Heart left ventricle (tissue), 13 donors: ENCODE measurements around the gene DIAPH2.

ENCODE experiments used
- POLR2A ChIP-seq, 2 donors: fragments of 450-650 bp; IDR thresholded peaks; one replicate each; pipeline ENCODE4 v1.6.1; 2017; ENCODE audit warnings: antibody characterized with exemption in 2 of 2, mild to moderate bottlenecking in 2 of 2, moderate library complexity in 2 of 2
- TF ChIP-seq, protein P1 (sequence below), 12 donors: fragments of 200-600 bp; sonication (generic) in 4 of 12; IDR thresholded peaks; one replicate each; pipeline versions ENCODE4 v1.5.0 to v1.8.0; 2018 to 2022; ENCODE audit warnings: antibody characterized with exemption in 12 of 12, mild to moderate bottlenecking in 5 of 12
- donor health status: ischemic (EF 13 %, LVEDD 7.1; RV severe dilation, severe dysfunction).
- donor health status: DM: no; HTN: yes; CAD: no.
- donor health status: DM: no; HTN: no; CAD: no.
- donor health status: ischemic (EF 25% LVEDD 6.9; RV normal size, moderate dysfunction).
- donor health status: ischemic (EF 25% LVEDD 5.7; RV mildly dilated, moderate dysfunction).
- donor health status: ischemic (EF 35%, LVEDD 5.7; RV mildly dilated, moderate dysfunction).
- donor health status: nonischemic (EF 11% LVEDD 7.7; RV severe dilation, severe dysfunction).
- donor health status: DM: yes; HTN: yes; CAD: no.
- donor health status: PGD.
- donor health status: ischemic (EF 29% LVEDD 5.4; RV normal size, mild dysfunction).
- donor health status: nonischemic (EF 23%, LVEDD 6.1; RV moderate dilation, normal function).

- TF ChIP-seq, protein P1, sequence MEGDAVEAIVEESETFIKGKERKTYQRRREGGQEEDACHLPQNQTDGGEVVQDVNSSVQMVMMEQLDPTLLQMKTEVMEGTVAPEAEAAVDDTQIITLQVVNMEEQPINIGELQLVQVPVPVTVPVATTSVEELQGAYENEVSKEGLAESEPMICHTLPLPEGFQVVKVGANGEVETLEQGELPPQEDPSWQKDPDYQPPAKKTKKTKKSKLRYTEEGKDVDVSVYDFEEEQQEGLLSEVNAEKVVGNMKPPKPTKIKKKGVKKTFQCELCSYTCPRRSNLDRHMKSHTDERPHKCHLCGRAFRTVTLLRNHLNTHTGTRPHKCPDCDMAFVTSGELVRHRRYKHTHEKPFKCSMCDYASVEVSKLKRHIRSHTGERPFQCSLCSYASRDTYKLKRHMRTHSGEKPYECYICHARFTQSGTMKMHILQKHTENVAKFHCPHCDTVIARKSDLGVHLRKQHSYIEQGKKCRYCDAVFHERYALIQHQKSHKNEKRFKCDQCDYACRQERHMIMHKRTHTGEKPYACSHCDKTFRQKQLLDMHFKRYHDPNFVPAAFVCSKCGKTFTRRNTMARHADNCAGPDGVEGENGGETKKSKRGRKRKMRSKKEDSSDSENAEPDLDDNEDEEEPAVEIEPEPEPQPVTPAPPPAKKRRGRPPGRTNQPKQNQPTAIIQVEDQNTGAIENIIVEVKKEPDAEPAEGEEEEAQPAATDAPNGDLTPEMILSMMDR (IDR thresholded peaks at IDR 0.05): no peak
- TF ChIP-seq POLR2A (IDR thresholded peaks at IDR 0.05): no peak
Observed at GRCh38 chrX:97294041-97294440, 609.4 kb downstream of the DIAPH2 start.
